Middle frontal gyrus (tissue), 1 donor: Measurements from ENCODE around the gene RRBP1.

Experiments
- DNase-seq: peaks from one replicate; pipeline ENCODE4 v3.0.0-alpha.2; 2015; ENCODE audit warnings: low spot score; ENCODE audit errors: extremely low spot score

The RRBP1 gene

DNA sequence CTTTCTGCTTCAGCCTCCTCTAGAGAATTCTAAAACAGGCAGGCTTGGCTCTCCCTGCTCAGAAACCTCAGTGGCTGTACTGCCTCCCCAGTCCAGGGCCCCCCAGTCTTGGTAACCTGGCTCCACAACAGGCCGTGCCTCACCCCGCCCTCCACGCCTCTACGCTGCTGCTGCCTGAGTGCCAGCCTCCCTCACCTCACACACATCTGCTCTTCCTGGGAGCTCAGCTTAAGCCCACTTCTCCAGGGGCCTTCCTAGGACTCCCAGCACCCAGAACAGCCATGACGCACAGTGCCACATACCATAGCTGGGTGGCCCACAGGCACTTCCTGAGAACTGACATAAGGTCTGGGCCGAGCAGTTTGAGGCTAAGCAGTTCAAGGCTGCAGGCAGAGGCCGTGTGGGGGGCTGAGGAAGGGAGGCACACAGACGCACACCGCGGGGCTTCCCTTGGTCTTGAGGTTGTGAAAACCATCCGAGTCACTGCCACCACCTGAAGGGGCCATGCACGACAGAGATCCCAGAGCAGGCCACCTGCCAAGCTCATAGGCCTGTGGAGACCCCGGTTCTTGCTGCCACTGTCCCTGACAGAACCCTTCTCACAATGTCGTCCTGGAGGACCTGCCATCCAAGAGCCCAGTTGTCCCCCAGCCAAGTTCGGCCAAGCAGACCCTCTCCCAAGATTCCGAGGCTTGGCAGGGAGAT, 69.6 kb downstream of the RRBP1 start:
- no peak for DNase-seq

- no peak for DNase-seq
These were observed 70.3 kb downstream of the RRBP1 start for GRCh38 chr20:17611540-17612286.

- no peak for DNase-seq
These were observed 70.8 kb downstream of the RRBP1 start for GRCh38 chr20:17611290-17611539.

GRCh38 chr20:17610566-17611289, 71.3 kb downstream of the RRBP1 start:
- no peak for DNase-seq

- DNase-seq, result no peak
These were observed 72.1 kb downstream of the RRBP1 start for GRCh38 chr20:17609811-17610377.

DNA sequence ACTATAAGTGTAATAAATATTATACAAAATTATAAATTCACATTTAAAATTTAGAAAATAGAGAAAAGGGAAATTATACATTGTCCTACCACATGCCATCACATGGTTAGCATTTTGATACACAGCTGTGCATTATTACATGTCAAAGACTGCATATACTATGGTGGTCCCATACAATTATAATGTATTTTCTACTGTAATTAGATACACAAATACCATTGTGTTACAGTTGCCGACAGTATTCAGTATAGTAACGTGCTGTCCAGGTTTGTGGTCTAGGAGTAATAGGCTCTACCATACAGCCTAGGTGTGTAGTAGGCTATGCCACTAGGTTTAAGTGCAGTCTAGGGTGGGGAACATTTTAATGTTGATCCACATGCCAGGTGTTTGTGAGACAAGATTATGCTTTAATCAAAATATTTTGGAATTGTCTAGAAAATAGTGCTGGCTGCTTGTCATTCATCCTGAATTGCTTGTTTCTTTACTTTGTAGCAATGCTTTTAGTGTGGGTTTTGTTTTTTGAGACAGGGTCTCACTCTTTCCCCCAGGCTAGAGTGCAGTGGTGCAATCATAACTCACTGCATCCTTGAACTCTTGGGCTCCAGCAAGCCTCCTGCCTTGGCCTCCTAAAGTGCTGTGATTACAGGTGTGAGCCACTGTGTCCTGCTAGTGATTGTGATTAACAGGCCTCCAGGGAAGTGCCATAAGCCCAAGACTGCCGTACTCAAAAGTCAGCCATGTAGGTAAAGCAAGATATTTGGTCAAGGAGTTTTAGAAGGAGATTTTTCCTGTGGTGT, 73.1 kb downstream of the RRBP1 start:
- no peak for DNase-seq

GRCh38 chr20:17606001-17606400, 76.0 kb downstream of the RRBP1 start:
- no peak for DNase-seq

- DNase-seq, result no peak
These were observed 76.8 kb downstream of the RRBP1 start for GRCh38 chr20:17605131-17605660.

- DNase-seq, result no peak
These were observed 79.5 kb downstream of the RRBP1 start for GRCh38 chr20:17602493-17602892.

GRCh38 chr20:17601957-17602356, 80.1 kb downstream of the RRBP1 start:
- no peak for DNase-seq

DNA sequence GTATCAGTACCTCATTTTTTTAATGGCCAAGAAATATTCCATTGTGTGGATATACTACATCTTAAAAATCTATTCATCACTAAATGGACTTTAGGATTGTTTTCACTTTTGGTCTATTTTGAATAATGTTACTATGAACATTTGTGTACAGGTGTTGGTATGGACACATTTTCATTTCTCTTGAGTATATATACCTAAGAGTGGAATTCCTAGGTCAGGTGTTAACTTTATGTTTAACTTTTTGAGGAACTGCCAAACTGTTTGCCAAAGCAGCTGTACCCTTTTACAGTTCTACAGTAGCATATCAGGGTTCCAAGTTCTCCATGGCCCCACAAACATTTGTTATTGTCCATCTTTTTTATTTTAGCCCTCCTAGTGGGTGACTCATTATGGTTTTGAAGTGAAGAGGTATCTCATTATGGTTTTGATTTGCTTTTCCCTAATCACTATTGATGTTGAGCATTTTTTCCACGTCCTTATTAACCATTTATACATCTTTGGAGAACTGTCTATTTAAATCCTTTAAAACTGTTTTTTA, 84.0 kb downstream of the RRBP1 start:
- no peak for DNase-seq

DNA sequence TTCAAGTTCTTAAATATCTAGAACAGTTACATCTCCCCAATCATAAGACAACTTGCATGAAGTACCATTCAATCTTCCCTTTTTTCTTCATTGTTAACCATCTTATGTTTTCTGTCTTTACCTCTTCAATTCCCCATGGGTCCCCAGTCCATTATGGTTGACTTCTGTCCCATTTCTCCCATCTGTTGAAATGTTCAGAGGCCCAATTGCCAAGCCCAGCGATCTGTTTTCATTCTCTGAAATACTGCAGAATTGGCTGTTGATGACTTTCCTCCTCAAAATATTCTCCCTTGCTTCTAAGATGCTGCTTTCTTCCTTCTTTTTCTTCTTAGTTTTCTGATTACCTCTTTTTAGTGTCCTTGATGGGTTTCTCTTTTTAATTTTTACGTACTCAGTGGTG, 86.2 kb downstream of the RRBP1 start:
- no peak for DNase-seq

GRCh38 chr20:17594443-17594842, 87.6 kb downstream of the RRBP1 start:
- no peak for DNase-seq

- DNase-seq, result no peak
These were observed 88.1 kb downstream of the RRBP1 start for GRCh38 chr20:17593902-17594301.

- no peak for DNase-seq
These were observed 91.8 kb downstream of the RRBP1 start for GRCh38 chr20:17590245-17590644.

DNA sequence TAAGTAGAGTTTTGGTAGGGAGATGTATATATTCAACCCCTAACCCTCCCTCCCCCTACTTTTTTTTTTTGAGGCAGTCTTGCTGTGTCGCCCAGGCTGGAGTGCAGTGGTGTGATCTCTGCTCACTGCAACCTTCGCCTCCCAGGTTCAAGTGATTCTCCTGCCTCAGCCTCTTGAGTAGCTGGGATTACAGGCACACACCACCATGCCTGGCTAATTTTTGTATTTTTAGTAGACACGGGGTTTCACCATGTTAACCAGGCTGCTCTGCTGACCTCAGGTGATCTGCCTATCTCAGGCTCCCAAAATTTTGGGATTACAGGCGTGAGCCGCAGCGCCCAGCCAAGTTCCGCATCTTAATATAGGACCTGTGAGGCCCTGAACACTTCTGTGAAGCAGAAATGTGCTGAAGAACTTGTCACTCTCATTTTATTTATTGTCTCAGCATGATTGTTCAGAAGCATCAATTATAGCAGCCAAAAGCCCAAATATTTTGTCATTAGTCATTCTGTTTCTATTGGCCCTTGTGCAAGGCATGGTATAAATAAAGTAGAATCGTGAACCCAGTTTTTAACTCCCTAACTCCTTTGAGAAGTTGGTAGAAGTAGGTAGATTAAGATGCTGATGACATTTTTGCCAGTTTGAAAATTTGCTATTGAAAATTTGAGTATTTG, 92.7 kb downstream of the RRBP1 start:
- no peak for DNase-seq

- no peak for DNase-seq
These were observed 94.2 kb downstream of the RRBP1 start for GRCh38 chr20:17587824-17588223.

DNA sequence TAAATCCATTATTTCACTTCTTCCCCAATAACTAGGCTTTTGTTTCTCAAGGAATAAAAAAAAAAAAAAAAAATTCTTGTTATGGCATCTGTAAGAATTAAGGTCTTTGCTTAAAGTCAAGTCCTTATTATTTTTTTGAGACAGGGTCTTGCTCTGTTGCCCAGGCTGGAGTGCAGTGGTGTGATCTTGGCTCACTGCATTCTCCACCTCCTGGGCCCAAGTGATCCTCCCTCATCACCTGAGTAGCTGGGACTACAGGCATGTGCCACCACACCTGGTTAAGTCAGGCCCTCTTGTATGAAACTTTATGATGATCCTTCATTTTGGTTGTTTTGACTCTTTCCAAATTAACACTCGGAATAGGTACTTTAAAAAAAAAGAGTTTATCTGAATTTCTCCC, 94.9 kb downstream of the RRBP1 start:
- no peak for DNase-seq

DNA sequence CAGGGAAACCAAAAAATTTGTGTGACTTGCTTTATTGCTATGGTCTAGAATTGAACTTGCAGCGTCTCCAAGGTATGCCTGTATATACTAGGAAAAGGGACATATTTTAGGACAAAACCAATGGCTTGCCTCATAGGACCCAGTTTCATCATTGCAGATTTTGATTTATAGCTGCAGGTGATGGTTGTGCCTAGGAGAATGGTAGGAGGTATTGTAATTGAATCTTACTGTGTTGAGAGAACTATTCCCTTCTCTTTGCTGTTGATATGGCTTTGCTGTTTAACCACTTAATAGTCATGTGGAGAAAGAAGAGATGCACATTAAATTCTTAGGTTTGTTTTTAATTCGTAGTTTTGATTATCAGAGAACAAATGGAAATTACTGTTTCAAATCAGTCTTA, 95.8 kb downstream of the RRBP1 start:
- DNase-seq, result no peak

GRCh38 chr20:17584689-17585088, 97.4 kb downstream of the RRBP1 start:
- no peak for DNase-seq
